Renal cortical epithelial cell (primary cell): Measurements from ENCODE around the gene PPP2R3A. TPM values are rescaled to one million over a fixed set of nuclear protein-coding genes. Genes with fewer than 3 reads are reported as not detected.
"Not testable (repeated sequence)": the region's sequence is repeated elsewhere in the genome, so short reads cannot be mapped to it uniquely, and the experiment has no call there.

Source experiments
- DNase-seq: peaks from one replicate; pipeline ENCODE4 v3.0.0-alpha.2; 2011; ENCODE audit warnings: low read depth
- total RNA-seq: library from RNA; depleted of rRNA; stranded (reverse); fragments of >200 nt; gene quantifications from 2 replicates; pipeline ENCODE4 v1.2.3, GENCODE V29; 2014

Gene PPP2R3A
- total RNA-seq, 1 donor from 2014 or later, result 98.2 TPM

DNA sequence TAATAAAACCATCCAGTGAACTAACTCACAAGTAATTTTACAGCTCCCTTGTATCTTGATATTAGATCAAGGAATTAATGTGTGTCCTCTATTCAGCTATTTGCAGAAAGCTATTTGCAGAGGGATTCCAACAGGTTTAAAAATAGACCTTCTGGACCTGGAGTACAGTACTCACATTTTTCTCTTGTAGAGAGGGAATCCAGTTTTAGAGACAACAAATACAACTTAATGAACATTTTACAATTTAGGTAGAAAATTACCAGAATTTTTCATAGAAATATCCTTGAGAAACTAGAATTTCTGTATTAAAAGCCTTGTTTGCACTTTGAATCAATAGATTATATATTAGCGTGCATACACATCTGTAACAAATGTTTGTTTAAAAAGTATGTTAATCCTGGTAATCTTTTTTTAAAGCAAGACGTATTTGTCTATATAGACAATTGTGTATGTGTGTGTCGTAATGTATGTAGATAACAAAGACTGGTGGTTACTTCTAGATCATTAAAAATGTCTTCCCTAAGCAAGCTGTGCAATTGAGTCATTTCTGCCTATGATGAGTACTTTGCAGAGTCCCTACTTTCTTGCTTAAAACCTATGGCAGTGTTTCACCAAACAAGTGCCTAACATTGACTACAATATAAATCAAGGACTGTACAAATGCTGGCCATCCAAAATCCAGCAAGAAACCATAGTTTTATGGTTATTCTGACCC is 57.9 kb downstream of the PPP2R3A start:
- DNase-seq, result no peak

DNA sequence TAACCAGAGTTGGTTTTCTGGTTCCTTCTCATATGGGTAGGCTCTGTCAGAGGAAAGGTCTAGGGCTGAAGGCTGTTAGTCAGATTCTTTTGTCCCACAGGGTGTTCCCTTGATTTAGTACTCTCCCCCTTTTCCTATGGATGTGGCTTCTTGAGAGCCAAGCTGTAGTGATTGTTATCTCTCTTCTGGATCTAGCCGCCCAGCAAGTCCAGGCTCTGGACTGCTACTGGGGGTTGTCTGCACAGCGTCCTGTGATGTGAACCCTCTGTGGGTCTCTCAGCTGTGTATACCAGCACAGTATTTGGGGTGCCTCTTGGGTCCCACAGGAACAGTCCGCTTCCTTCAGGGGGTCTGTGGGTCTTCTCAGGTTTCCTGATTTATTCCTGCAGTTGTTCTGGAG is 70.8 kb downstream of the PPP2R3A start:
- no peak for DNase-seq

DNA sequence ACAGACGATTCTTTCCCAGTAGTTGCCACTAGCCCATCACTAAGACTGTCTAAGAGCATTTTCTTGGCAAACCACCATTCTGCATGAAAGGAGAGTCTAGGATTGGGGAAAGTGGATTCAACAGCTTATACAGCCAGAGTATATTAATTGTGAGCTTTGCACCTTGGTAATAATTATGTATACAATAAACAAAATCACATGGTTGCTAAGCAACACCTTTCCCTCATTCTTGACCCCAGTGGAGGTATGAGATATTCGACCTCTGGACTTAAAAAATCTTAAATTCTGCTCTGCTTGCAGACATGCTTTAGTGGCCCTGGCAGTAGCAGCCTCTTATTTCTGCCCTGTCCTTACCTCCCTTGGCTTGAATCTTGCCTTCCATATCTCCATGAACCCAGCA is 73.1 kb downstream of the PPP2R3A start:
- DNase-seq, result no peak

DNA sequence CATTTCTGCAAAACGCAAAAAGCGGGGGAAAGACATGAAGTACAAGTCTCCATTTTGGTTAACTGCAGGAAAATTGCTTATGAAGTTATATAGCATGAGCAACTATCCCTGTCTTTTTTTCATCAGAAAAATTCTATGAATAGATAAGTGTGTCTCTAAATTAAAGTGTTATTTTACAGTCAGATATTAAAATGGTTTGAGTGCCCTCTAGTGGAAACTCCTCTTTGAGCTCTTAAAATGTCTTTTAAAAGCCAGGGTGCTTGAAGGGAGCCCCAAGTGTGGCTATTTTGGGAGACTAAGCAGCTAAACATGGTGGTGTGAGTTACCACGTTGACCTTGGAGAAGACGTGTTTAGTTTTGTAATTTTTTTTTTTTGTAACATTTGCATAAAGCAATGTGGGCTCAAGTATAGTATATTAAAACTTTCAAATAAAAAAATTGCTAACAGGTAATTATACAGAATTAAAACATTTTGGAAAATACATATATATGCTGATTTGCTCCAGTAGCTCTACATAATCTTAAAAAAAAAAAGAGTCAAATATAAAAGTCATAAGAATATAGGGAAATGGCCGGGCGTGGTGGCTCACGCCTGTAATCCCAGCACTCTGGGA is 77.2 kb downstream of the PPP2R3A start:
- DNase-seq, result peak; percentile 68

DNA sequence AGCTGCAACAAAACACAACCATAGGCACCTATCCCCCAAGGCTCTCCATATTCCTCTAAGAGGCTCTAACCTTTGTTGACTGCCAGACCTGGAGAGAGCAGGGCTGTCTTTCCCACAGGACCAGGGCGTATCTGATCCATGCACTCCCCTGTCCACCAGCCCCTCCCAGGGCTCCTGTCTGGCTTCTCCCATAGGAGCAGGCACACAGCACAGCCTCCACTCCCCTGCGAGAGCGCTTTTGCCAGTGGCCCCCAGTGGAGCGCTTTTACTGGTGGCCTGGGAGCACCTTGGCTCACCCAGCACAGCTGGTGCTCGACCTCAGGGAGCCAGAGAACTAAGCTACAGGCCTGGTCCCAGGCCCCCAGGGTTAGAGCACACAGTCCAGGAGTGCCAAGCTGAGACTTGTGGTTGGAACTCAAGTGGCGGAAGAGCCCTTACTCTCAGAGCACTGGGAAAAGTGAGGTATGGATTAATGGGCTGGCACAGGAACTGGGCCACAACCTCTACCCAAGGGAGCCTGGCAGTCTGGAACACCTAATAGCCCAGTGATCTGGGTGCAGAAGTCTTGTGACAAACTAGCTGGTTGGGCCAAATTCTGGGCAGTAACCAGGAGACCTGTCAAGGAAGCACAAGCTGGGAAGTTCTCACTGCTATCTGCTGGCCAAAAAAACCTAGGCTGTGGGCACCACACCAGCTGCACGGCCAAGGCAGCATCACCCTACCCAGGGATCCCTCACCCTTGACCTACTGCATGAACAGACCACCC is 79.6 kb downstream of the PPP2R3A start:
- DNase-seq, result no peak

DNA sequence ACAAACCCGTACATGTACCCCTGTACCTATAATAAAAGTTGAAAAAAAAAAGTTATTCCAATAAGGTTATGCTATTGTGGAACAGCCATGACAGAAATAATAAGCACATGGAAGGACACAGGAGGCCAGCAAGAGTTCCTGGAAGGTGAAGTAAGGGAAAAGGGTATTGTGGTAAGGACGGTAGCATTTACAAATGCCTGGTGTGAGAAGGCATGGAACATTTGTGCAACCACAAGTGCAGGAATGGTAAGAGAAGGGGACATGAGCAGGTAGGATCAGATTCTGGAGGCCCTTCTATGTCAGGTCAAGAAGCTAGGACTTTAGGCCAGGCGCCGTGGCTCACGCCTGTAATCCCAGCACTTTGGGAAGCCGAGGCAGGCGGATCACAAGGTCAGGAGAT is 82.5 kb downstream of the PPP2R3A start:
- no peak for DNase-seq

DNA sequence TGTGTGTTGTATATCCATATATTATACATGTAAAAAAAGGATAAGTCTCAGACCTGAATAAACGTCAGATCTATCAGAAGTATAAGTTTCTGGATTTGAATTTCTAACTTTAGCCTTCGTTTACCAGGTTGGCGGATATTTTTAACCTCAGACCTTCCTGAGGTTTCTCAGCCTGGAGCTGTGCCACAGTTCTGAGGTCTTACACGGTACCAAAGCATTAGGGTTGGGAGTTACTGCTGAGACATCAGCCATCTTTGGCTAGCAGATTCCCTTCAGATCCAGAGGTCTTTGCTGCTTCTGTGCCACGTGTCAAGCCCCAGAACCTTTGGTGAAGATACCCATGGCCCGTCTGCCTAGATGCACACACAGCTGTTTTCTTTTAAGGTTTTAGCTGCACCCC is 84.7 kb downstream of the PPP2R3A start:
- no peak for DNase-seq

DNA sequence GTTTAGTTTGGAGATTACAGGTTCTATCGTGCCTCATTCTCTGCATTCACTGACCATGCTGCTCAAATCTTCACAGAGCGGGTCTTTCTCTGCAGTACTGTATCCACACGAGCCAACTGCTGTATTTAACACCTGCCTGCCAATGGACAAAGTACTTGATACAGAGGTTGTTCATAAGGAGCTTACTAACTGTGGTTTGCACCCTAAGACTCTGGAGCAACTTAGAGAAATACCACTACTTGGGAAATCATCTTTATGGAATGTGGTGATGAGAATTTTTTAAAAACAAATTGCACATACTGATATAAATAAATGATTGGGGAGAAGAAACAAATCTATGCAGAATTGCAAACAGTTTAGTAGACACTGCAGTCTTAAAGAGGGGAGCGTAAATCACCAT is 90.0 kb downstream of the PPP2R3A start:
- no peak for DNase-seq

DNA sequence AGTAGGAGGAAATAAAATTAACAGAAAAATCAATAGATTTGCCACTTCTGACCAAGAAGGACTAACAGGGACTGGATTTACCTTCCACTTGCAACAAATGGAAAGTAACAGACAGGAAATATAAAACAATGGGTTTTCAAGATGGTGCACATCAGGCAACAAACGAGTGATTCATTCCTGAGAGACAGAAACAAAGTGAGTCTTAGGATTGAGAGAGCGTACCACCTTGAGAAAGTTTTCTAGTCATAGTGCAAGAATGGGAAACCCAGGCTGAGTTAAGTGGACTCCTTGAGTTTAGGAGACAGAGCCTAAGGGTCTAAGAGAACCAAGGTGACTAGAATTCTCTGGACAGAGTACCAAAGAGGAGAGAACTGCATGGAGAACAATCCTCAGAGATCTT is 101.7 kb downstream of the PPP2R3A start:
- DNase-seq, result no peak

DNA sequence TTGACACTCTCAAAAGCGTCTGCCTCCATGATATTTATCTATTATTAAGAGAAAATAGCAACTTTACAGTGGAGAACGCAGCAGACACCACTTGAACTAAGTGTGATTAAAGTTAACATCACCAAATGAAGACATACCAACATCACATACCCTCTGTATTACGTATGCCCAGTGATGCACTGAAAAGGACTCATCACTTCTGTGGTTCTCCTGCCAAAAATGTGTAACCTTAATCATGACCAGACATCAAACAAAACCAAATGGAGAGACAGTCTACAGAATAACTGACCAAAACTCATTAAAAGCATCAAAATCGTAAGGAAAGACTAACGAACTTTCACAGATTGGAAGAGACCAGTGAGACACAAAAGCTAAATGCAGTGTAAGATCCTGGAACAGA is 103.2 kb downstream of the PPP2R3A start:
- DNase-seq, result no peak

DNA sequence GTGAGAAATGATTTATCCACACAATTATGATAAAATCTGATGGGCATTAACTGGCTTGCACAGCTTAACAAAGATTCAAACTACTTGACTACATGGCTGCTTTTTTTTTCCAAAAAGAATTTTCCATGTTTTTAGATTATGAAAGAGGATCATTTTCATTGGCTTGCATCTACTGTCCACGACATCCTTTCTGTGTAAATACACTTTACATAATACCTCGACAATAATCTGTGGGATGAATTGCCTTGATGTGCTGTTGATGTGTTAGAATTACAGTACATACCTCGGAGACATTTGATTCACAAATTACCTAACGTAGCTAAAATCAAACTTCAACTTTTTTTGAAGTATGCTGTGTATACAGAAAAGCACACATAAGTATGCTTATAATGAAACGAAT is 104.4 kb downstream of the PPP2R3A start:
- DNase-seq, result no peak

DNA sequence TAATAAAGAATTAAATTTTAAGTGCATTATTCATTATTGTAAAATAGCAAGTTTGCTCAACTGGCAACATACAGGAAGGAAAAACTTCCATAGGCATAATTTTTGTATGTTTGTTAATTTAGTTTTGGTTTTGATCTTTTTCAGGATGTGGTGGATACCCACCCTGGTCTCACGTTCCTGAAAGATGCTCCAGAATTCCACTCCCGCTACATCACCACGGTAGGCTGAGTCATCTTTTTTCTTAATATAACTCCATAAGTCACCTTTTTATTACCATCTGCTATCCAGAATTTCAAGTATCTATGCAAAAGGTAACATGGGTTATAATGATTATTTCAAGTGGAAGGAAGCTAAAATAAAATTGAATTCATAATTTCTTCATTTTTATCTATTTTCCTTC is 104.8 kb downstream of the PPP2R3A start:
- DNase-seq, result peak; percentile 31

DNA sequence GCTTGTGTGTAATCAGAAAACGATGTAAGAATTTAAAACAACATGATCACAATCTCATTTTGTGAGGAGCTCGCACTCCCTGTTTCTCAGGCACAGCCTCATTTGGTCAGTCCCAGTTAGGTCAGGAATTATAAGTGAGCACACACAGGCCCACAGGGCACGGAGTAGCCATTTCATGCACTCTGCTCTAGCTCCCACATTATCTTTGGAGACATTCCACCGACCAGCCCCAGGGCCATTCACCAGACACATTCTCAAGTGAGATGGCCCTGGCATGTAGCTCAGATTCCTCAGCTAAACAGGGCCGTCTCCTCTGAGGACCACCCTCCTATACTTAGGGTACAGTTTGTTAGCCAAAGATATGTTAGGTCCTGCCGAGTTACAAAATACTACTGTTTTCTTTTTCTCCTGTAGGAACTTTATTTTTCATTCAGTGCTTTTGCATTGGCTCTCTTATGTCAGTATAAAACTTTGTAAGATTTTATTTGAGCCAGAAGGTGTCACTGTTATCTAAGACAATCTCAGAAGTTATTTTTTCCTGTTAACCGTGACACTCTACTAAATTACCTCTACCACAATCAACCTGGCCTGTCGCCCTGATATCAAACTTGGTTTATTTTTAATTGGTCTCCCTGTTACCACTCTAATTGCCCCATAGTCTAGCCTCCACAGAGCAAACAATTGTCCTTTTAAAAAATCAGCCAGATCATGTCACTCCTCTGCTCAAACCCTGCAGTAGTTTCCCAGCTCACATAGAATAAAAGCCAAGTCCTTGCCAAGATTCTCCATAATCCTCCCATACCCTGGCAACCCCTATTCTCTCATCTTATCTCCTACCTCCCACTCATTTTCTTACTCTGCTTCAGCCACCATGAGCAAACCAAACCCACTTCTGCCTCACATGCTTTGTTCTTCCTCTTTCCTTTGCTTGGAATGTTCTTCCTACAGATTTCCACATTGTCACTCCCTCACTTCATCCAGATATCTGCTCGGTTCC is 105.7 kb downstream of the PPP2R3A start:
- DNase-seq, result peak; percentile 29

DNA sequence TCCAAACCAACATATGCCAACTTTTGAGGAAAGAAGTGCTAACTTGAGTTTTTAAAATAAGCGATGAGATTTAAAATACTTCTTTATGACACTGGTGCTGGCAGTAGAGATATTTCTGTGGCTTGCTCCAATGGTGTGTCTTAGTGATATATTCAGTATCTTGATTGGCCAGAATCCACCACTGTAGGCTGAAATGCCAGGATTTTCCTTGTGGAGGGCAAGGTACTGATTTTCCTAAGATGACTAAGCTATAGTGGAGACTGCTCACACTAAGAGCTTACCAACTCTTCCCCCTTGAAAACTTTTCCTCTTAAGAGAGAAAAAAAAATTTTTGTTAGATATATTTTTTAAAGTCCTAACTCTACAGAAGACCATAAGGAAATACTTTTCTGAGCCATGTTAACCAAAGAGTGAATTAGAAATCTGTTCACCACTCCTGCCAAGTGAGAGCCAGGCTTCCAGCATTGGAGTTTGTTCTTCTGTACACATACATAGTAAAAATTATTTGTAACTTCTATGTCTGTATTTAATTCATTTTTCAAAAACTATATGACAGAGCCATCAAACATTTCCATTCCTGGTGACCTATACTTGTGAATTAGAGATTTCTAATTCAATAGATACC is 109.1 kb downstream of the PPP2R3A start:
- peak; percentile 51 for DNase-seq

DNA sequence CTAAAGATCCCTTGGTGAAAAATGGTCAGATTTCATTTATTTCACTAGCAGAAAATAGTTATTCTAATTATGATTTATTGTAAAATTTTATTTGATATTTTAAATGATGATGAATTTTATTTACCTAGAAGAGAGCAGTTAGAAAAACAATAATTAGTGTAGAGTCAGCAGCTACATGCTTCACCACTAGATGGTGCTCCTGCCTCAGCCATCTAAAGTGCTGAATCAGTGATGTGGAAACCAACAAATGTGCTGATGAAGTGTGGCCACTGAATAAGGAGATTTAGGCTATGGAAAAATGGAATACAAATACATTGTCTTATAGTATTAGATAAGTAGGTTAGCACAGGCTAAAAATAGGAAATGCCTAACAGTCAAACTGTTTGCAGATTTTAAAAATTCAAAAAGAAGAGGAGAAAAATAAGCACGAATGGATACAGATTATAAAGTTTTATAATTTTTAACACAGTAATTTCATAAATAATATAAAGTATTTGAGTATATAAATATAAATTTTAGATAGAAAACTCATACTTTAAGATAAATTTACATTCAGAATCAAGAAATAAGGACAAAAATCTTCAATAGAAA is 109.8 kb downstream of the PPP2R3A start:
- DNase-seq, result peak; percentile 71

DNA sequence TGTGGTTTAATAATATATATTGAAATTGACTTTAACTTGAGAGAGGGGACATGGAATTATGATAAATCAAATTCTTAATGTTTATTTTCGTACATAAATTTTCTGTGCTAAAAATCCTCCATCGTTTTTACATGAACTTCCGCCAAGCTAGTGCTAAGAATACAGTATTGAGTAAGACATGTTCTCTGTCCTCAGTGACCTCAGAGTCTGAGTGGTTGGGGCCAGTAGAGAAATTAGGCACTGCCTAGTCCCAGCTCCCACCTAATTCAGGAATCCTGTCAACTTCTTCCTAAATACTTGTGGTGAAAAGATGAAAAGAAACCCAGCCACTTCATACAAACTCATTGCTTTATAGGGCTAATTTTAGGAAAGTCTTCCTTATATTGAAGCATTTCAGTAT is 110.3 kb downstream of the PPP2R3A start:
- peak; percentile 13 for DNase-seq

DNA sequence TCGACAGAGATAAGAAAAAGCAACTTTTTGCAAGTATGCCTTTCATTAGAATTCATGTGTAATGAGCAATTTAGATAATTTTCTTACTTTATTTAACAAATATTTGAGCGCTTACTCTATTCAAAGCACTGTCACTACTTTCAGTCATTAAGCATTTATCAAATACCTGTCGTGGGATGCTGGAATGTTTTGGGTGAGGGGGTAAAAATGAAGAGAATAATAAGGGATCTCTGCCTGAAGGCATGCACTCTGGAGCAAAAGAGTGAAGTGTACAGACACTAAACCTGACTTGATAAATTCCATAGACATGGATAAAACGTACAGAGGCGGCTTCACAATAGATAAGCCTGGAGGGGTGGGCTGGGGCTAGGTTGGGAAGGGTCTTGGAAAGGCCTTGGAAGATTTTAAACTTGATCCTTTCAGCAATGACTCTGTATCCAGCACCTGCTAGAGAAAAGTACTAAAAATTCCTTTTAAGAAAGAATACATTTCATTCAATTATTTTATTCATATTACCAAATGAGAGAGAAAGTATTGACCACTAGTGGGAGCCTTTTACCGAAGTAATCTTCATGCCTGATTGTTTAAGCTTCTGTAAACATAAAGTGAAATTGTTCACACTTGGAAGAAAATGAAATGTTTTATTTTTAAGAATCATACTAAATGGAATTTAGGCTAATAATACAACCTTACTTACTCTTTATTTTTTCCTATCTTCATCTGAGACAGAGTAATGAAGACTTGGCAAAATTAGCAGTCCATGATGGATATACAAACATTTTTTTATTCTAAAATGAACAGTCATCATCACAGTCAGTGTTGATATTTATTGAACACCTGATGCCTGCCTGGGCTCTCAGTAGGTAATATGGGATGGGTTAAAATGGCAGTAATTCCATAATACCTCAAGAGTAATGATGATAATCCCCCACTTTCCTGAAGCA is 113.2 kb downstream of the PPP2R3A start:
- peak; percentile 31 for DNase-seq

DNA sequence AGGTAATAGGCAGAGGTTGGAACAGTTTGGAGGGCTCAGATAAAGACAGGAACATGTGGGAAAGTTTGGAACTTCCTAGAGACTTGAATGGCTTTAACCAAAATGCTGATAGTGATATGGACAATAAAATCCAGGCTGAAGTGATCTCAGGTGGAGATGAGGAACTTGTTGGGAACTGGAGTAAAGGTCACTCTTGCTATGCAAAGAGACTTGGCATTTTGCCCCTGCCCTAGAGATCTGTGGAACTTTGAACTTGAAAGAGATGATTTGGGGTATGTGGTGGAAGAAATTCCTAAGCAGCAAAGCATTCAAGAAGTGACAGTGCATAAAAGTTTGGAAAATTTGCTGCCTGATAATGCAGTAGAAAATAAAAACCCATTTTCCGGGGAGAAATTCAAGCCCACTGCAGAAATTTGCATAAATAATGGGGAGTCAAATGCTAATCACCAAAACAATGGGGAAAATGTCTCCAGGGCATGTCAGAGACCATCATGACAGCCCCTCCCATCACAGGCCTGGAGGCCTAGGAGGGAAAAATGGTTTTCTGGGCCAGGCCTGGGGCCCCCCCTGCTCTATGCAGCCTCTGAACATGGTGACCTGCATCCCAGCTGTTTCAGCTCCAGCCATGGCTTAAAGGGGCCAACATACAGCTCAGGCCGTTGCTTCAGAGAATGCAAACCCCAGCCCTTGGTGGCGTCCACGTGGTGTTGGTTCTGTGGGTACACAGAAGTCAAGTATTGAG is 118.3 kb downstream of the PPP2R3A start:
- DNase-seq, result not testable (repeated sequence)

DNA sequence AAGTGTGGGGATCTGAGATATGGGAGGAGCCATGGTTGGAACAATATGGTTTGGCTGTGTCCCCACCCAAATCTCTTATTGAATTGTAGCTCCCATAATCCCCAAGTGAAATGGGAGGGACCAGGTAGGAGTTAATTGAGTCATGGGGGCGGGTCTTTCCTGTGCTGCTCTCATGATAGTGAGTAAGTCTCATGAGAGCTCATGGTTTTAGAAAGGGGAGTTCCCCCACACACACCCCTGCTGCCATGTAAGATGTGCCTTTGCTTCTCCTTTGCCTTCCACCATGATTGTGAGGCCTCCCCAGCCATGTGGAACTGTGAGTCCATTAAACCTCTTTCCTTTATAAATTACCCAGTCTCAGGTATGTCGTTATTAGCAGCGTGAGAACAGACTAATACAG is 119.5 kb downstream of the PPP2R3A start:
- not testable (repeated sequence) for DNase-seq
